NCI-H1417 (cell line): ENCODE measurements around the gene APOL6.
A peak's percentile ranks its signal among the peaks of the same experiment; 100 is the strongest.

Experiments
- DNase-seq, 3 experiments: peaks; one replicate each; lab custom pipeline; 2025; lab: John Stamatoyannopoulos, UW

APOL6 gene

GRCh38 chr22:35648066-35649025, at the start of gene APOL6:
TSS of gene APOL6 (plus strand) at chr22:35648446. CDS start at chr22:35656426, 7,980 bp downstream.
- peak in 1 of 3 experiments; percentile 6 for DNase-seq

DNA sequence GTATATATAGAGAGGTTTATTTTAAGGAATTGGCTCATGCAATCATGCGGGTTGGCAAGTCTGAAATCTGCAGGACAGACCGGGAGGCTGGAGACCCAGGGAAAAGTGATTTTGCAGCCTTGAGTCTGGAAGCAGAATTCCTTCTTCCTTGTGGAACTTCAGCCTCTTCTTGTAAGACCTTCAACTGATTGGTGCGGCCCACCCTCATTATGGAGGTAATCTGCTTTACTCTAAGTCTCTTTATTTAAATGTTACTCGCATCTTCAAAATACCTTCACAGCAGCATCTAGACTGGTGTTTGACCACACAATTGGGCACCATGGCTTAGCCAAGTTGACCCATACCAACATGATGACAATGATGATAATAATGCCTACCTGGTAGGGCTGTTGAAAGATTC, 48.9 kb upstream of the APOL6 start:
- DNase-seq = no peak

GRCh38 chr22:35600476-35600875, 47.8 kb upstream of the APOL6 start:
- DNase-seq = no peak

DNA sequence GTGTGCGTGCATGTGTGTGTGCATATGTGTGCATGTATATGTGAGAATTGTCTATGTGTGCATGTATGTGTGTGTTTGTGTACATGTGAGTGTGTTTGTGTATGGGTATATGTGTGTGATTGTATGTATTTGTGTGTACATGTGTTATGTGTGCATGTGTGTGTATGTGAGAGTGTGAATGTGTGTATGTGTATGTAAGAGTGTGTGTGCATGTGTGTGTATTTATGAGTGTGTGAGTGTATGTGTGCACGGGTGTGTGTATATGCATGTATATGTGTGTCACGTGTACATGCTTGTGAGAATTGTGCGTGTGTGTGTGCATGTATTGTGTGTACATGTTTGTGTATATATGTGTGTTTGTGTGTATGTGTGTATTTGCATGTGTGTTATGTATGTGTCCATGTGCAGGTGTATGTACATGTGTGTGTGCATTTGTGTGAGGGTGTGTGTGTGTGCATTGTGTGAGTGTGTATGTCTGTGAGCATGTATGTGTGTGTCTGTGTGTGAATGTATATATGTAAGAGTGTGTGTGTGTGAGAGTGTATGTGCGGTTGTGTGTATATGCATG, 47.1 kb upstream of the APOL6 start:
- DNase-seq = no peak

DNA sequence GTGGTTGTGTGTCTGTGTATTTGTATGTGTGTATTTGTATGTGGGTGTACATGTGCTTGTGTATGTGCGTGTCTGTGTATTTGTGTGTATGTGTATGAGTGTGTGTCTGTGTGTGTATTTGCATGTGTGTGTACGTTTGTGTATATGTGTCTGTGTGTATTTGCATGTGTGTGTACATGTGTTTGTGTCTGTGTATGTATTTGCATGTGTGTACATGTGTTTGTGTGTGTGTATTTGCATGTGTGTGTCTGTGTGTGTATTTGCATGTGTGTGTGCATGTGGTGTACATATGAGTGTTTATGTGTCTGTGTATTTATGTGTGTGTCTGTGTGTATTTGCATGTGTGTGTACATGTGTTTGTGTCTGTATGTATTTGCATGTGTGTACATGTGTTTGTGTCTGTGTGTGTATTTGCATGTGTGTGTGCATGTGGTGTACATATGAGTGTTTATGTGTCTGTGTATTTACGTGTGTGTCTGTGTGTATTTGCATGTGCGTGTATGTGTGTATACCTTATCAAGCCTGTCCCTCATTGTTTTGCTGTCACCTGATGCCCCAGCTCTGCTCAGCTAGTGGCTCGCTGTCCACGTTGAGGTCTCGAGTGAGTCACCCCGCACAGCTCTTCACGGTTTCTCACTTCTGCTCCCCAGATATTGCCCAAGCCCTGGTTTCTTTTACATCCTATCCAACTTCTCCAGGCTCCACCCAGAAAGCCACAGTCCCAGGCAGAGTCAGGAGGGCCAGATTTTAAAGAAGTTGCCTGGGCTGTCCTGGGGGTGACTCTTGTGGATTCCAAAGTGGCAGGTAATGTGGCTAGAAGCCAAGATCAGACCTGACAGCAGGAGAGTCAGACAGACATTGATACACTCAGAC, 46.3 kb upstream of the APOL6 start:
- no peak for DNase-seq

- DNase-seq = no peak
Measured at GRCh38 chr22:35604621-35605368, 43.5 kb upstream of the APOL6 start.

DNA sequence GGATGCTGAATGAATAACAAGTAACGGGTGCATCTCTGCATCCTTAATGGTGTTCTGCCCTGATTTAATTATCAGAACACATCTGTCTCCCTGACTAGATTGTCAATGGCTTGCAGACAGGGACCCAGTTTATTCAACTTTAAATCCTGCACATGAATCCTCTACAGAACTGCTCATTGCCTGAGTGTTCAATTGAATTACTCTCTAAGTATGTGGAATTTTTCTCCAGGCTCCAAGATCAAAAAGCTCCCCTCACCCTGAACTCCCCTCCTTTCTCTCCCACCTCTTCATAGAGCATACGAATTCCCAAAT, 42.9 kb upstream of the APOL6 start:
- DNase-seq = no peak

DNA sequence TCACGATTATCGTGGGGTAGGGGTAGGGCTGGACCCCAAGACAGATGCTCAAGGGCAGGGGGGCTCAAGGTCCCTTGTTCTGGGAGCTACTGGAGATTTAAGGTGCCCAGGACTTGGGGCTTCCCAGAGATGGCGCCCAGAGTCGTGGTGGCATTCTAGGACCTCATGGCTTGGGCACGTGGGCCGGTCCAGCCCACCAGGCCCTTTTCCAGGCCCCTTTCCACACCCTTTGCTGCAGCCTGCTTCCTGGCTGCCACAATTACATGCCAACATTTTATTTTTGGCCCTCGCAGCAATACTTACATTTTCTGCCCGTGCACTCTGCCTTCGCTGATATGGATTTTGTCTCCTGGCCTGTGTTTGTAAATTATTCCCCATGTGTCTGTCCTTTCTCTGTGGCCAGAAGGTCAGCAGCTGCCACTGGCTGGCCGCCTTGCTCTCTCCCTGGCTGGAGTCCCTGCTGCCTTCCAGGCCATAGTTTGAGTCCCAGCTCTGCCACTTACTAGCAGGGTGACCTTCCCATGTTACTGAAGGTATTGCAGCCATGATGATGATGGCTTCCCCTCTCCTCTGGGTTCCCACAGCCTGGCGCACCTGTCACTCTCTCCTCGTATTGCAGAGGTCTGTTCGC, 42.3 kb upstream of the APOL6 start:
- DNase-seq = no peak

GRCh38 chr22:35606916-35607315, 41.3 kb upstream of the APOL6 start:
- DNase-seq = no peak

DNA sequence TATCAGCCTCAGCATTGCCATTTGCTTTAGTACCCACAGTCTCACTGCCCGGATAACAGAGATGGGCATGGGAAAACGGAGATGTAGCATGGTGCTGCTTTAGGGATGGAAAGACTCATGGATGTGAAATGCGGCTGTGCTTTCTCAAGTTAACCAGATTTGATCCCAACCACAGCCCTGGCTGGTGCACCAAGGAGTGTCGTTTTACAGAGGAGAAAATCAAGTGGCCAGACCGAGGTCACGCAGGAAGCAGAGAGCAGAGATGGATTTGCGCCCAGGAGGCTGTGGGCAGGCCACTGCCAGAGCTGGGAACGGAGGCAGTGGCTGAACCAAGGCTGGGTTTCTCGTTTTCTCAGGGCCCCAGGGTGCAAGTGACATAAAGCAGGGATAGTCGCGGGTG, 40.2 kb upstream of the APOL6 start:
- no peak for DNase-seq

DNA sequence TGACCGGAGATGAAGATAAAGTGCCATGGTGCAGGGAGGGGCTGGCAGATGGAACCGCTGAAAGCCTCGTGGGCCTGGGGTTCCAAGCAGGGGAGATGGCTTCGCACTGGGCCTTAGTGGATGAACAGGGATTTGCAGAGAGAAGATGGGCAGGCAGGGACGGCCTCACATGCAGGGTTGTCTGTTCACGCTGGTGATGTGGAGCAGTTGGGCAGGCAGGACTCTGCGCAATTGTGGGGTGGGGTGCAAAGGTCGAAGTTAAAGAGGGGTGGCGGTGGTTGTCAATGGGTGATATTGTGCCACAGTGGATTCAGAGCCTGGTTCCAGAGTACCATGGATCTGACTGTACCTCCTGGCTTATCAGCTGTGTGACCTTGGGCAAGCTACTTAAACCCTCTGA, 39.0 kb upstream of the APOL6 start:
- DNase-seq = no peak

DNA sequence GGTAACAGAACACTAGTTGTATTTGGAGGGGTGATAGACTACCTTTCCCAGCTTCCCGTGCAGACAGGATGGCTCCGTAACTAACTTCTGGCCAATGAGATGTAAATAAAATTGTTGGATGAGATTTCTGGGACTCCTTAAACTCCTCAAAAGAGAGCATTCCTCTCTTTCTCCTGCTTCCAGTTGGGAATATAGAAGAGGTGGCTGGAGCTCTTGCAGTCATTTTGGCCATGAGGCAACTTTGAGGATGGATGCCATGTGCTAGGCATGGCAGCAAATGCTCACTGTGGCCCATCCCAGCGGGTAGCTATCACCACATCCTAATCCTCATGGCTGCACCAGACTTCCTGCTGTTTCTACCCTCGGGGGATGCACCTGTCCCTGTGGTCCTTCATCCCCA, 38.5 kb upstream of the APOL6 start:
- DNase-seq = no peak

- no peak for DNase-seq
Measured at GRCh38 chr22:35610741-35611140, 37.5 kb upstream of the APOL6 start.

DNA sequence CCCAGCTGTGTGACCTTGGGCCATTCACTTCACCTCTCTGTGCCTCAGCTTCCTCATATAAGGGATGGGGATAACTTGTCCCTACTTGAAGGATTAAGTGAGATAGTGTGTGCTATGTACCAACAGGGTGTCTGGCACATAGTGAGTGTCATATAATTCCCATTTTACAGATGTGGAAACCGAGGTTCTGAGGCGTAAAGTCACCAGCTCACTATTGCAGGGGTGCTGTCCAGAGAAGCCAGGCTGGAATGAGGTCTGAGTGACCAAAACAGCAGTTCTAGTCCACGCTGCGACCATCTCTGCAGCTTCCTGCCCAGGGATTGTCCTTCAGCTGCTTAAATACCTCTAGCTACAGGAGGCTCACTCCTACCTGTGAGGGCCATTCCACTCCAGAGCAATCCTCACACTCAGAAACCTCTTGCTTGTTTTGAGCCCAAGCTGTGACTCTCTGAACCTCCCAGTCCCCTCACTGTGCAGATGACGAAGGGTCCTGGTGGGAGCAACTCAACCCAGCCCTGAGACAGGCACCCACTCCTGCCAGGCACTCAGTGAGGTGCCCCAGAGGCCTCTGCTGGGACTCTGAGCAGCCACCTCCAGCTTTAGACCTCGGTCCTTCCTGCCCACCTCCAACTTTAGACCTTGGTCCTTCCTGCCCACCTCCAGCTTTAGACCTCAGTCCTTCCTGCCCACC, 36.9 kb upstream of the APOL6 start:
- DNase-seq = no peak

- no peak for DNase-seq
Measured at GRCh38 chr22:35611891-35612576, 36.2 kb upstream of the APOL6 start.

DNA sequence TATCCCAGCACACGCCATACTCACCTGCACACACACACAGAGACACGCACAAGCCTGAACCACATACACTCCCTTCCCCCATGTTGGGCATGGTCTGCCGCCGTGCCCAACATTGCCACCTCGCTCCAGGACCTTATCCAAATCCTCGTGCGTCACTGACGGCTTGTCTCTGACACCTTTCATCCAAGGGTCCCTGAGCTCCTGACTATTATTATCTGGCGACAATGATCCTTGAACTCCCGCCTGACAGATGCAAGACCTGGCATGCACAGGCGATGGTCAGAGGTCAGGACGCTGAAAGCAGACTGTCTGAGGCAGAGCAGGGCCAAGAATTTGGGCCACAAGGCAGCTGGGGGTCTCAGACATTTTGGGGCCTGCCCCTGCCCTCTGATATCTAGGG, 35.3 kb upstream of the APOL6 start:
- no peak for DNase-seq

GRCh38 chr22:35614404-35614803, 33.8 kb upstream of the APOL6 start:
- DNase-seq = no peak

DNA sequence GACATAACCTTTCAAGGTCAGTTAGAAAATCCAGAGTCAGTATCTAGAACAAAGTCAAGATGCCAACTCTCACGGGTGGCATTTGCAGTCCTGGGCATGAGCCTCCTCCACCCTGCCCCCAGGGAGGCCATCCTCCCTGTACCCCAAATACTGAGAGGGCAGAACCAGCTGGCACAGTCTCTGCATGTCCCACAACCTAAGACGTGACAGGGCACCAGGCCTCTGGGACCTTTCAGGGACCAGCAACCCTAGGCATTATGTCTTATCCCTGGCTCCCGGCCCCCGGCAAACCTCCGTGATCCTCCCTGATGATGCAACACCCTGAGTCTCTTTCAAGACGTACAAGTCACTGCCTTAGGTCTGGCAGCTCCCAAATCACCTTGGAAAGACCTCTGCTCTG, 33.1 kb upstream of the APOL6 start:
- DNase-seq = no peak

GRCh38 chr22:35616043-35616442, 32.2 kb upstream of the APOL6 start:
- DNase-seq = no peak

GRCh38 chr22:35617137-35617755, 31.0 kb upstream of the APOL6 start, which contains the start of gene MB:
TSS of gene MB (minus strand) at chr22:35617329. CDS start at chr22:35617257, 72 bp downstream.
- no peak for DNase-seq
